Measurements from ENCODE around the gene ITGB4.

The ITGB4 gene

GRCh38 chr17:75720656-75721462 is at the start of gene ITGB4:
Gene ITGB4, plus strand, starts transcription at chr17:75721459. Its CDS starts 3,245 bp downstream, at chr17:75724704.
- FAIRE-seq = no peak

GRCh38 chr17:75672011-75672410 is 49.2 kb upstream of the ITGB4 start:
- FAIRE-seq = no peak

DNA sequence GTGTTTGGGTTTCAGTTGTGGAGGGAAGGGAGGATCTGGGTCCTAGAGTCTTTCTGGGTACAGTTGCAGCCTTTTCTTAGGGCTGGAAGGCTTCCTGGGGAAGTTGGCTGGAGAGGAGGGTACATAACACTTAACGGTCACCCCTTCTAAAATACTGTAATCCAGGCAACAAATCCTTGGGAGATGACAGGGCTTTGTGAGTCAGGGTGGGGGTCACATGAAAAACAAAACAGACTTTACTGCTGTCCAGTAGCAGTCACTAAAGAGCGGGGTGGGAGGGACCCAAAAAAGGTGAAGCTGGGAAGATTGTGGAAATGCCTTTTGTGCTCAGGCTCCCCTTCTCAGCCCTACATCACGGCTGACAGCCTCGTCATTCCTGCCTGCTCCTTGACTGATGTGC is 47.8 kb upstream of the ITGB4 start:
- no peak for FAIRE-seq

DNA sequence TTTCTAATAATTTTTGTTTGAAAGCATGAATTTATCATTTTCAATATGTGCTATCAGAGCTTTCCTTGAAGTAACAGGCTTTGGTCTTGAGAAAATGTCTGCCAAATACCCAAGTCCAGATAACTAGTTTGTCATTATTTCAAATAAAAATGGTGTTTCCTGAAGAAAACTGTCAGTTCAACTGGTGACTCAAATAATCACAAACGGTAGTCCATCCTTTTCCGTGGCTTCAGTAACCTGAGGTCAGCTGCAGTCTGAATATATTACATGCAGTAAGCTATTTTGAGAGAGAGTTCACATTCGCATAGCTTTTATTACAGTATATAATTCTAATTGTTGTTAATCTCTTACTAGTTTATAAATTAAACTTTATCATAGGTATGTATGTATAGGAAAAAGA is 44.8 kb upstream of the ITGB4 start:
- no peak for FAIRE-seq

DNA sequence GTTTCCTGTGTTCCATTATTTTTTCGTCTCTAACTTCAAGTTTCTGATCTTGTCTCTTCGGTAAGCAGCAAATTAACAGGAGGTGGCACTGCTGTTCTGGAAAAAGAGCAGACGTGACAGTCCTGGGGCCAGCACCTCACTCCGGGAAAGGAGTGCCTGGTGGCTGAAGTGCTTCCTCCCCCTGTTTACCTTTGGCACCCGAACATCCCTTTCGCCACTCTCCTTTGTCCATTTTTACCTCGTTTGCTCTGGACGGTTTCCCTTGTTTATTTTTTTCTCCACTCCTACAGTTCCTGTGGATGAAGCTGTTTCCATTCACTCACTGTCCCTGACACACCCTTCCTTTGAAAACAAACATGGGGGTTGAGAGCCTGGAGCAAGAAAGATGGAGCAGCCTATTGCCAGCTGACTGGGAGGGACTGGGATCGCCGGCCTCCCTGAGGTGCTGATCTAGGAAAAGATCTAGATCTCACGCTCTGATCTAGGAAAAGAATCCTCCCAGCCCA is 41.5 kb upstream of the ITGB4 start:
- no peak for FAIRE-seq

- no peak for FAIRE-seq
Observed at GRCh38 chr17:75680431-75680830, 40.8 kb upstream of the ITGB4 start.

DNA sequence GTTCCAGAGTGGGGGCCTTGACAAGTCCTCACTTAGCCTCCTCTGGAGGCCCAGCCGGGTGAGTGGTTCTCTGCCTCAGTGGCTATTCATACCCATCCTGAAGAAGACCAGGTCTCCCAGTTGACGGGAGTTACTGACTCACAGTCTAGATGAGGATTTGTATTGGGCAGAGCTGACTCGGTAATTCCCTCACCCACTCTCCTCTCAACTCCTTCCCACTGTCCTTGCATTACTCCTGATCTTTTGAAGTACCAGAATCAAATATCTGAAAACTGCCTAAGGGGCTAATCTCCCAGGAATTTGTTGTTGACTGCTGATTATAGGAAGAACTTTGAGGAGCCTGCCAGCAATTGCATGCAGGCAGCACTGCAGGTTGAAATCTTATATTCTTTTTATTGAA is 40.0 kb upstream of the ITGB4 start:
- no peak for FAIRE-seq

DNA sequence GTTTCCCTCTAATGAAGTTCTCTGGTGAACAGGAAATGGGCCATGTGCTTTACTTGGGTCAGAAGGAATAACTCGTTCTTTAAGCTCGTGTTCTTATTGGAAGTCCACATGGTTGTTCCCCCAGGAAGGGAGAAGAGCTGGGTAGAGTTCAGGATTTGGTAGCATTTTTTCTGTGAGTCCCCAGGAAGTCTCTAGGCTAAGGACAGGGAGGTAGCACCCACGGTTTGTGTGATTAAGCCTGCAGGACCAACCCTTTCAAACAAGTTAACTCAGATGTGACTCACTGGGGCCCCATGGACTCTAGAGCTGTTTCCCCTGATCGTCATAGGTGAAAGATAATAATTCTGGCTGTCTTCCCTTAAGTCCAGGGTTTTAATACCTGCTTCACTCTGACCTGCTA is 37.7 kb upstream of the ITGB4 start:
- FAIRE-seq = no peak

- no peak for FAIRE-seq
Observed at GRCh38 chr17:75684249-75684648, 37.0 kb upstream of the ITGB4 start.

DNA sequence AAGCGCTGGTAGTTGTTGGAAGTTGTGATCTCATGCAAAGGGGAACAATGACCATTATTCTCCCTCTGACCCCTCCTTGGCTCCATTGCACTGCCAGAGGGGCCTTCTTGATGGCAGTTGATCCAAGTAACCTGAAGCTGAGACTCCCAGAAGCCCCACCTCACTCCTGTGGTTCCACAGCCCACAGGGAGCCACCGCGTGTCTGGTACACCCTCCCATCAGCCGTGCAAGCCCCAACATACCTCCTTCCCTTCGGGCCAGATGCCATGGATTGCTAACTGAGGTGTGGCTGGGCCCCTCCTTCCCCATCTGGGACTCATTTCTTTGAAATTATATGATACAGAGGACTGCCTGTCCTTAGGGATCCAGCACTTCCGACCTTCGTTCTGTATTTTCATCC is 36.3 kb upstream of the ITGB4 start:
- no peak for FAIRE-seq

DNA sequence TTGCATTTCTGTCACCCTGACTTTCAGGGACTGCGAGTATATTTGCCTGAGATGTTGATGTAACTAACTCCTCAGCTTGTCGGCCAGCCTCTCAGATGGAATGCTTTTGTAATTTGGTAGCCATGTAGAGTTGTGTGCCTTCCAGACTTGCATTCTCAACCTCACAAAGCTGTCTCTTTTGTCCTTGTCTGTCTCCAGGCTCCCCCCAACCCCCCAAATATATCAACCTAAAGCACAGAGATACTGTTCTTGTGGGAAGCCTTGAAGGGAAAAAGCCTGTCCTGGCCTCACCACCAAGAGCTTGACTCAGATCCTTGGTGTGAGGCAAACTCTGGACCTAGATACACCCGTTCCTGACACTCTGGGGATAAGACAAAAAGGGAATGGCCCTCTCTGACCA is 35.8 kb upstream of the ITGB4 start:
- FAIRE-seq = no peak

- no peak for FAIRE-seq
Observed at GRCh38 chr17:75688209-75688825, 32.9 kb upstream of the ITGB4 start.

DNA sequence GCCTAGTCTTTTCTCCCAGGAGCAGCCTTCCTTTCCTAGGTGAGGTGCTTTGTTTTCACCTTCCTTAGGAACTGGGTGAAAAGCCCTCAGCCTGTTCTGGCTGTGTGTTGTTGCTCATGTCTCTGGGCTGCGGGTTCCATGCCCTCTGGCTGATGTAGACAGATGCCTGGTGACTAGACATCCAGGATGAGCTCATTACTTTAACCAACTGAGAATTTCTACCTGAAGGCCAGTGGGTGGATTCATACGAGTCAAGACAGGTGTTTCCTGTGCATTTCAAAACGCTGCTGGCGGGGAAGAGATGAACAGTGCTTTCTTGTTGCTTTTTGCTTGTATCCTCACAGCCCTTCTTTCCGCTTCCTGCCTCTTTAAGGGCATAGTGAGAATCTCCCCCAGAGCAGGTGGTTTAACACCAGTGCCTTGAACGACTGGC is 31.8 kb upstream of the ITGB4 start:
- no peak for FAIRE-seq

- FAIRE-seq = no peak
Observed at GRCh38 chr17:75691371-75691791, 29.9 kb upstream of the ITGB4 start.

- no peak for FAIRE-seq
Observed at GRCh38 chr17:75691801-75692626, 29.2 kb upstream of the ITGB4 start.

- no peak for FAIRE-seq
Observed at GRCh38 chr17:75692976-75693375, 28.3 kb upstream of the ITGB4 start.

DNA sequence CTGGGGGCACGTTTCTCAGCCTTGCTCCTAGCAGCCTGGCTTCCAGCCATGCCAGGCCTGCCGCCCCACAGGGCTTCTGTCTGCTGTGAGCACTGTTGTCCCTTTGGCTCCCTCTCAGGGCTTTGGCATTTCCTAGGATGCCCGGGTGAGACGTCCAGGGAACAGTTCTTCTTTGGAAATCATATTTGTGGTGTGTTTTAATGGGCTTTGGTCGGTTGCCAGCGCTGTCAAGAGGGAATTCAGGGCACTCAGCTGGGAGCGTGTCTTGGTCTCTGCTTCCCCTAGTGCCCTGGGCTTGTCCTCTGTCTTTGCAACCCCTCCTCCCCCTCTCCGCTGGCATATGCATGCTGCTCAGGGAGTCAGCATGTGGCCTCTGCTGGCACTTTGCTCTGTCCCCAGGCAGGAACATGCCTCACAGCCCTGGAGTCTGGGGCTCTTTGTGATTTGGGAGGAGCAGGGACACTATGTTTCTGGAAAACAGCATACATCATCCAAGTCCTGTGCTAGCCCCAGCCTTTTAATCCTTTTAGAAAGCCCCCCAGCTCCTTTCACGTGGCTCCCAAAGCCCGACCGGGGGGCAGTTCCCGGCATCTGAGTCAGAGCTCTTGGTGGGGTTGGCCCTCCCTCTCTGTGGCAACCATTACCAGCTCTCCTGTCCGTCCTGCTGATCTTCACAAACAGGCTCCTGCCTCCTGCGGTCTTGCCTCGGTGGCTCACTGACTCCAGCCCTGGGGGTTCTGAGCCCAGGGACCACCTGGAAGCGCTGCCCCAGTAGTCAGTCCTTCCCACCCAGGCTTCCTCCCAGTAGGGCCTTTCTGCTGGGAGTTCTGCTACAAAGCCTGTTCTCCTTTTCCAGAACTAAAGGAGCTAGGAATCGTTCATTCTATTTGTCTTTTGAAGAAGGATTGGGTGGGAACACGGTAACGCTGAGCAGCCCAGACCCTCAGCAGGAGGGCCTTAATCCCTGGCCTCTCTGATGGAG is 27.5 kb upstream of the ITGB4 start:
- FAIRE-seq = no peak

DNA sequence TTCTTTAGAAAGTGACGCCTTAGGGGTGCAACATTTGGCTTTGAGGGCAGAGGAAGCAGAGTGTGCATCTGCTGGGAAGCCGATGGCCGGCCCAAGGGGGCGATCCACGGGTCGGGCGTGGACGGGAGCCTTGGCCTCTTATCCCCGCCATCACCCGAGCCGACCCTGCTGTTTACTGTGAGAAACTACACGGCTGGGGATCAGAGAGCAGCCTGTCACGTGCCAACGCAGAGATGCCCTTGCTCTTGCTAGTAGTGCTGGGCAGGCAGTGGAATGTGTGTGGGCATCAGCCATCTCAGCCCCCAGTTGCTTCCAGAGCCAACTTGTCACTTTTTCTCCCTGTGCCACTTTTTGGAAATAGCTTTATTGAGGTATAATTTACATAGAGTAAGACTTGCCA is 26.7 kb upstream of the ITGB4 start:
- FAIRE-seq = no peak

DNA sequence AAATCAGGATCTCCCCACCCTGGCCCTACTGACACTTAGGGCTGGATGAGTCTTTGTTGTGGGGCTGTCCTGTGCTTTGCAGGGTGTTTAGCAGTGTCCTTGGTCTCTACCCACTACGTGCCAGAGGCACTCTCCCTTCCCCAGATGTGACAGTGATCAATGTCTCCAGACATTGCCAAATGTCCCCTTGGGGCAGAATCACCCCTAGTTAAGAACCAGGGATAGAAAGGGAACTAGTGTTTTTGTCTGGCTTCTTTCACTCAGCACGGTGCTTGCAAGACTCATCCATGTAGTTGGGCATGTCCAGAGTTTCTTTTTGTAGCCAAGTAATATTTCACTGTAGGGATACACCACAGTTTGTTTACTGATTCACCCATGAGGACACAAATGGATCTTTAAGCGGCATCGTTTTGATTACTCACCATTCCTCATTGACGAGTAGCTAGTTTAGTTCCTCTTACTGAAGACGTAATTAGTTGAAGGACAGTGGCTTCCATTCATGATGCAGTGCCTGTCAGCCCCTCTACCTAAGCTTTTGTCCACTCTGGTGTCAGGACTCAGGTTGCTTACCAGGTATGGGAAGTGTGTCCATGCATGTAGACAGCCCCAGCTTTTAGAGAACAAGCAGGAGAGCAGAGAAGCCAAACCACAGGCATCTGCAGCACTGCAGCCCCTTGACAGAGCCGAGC is 26.0 kb upstream of the ITGB4 start:
- no peak for FAIRE-seq

- no peak for FAIRE-seq
Observed at GRCh38 chr17:75695830-75696271, 25.4 kb upstream of the ITGB4 start.

DNA sequence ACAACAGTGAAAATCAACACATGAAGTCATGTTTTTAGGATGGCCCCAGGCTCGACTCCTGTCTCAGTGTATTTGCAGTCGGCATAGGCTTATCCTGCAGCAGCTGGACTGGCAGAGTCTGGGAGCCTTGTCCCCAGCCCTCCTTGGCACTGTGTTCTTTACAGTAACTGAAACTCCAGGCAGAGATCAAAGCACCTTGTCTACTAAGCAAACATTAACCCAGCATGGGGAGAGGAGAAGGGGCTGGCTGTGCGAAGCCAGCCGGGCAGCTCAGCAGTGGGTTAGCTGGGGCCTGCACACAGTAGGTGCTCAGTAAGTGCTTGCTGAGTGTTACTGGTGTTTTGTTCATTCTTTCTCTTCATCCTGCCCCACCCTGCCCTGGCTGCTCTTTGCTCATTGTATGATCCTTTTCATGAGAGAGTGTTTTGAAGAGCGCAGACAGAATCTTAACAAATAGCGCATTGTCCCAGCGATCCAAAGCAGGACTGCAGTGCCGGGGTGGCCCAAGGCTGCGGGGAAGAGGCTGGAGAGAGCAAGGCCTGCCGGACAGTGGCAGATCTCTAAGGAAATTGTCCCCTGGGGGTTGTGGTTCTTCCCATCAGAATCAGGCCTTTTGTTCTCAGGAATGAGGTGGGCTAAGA is 23.5 kb upstream of the ITGB4 start:
- FAIRE-seq = no peak

Data from TTC549 (cell line).